OCI-LY1 (cell line): ENCODE measurements around the gene PRPF39.

ENCODE experiments used
- H2AFZ ChIP-seq: fragments of 200-600 bp; sonication (generic), shearing (Covaris generic); 2 replicates; pipeline ENCODE4 v1.6.0; 2014; ENCODE audit warnings: antibody characterized with exemption, mild to moderate bottlenecking, low read length
- H3F3A ChIP-seq: fragments of 200-600 bp; sonication (generic), shearing (Covaris generic); 2 replicates; pipeline ENCODE4 v1.6.0; 2014; ENCODE audit warnings: mild to moderate bottlenecking, antibody characterized with exemption, low read length, moderate library complexity; ENCODE audit not compliant: insufficient read depth
- H3K27ac ChIP-seq: fragments of 200-600 bp; sonication (generic); 2 replicates; pipeline ENCODE4 v1.5.1; 2014; ENCODE audit warnings: low read length, mixed run types, mild to moderate bottlenecking, low read depth; ENCODE audit not compliant: poor library complexity, severe bottlenecking
- H3K27me3 ChIP-seq: fragments of 200-600 bp; sonication (generic); 2 replicates; pipeline ENCODE4 v1.6.0; 2014; ENCODE audit warnings: antibody characterized with exemption, mild to moderate bottlenecking, low read length, moderate library complexity; ENCODE audit not compliant: insufficient read depth
- H3K36me3 ChIP-seq: fragments of 200-600 bp; sonication (generic); 2 replicates; pipeline ENCODE4 v1.6.1; 2014; ENCODE audit warnings: mild to moderate bottlenecking, antibody characterized with exemption, low read length, moderate library complexity, mixed read lengths; ENCODE audit not compliant: insufficient read depth
- H3K4me1 ChIP-seq: fragments of 200-600 bp; sonication (generic); 2 replicates; pipeline ENCODE4 v1.5.1; 2014; ENCODE audit warnings: mild to moderate bottlenecking, low read length, moderate library complexity; ENCODE audit not compliant: insufficient read depth, severe bottlenecking
- H3K4me2 ChIP-seq: fragments of 200-600 bp; sonication (generic), shearing (Covaris generic); 2 replicates; pipeline ENCODE4 v1.6.1; 2014; ENCODE audit warnings: low read length
- H3K4me3 ChIP-seq: fragments of 200-600 bp; sonication (generic); 2 replicates; pipeline ENCODE4 v1.5.1; 2014; ENCODE audit warnings: low read length, low read depth, mild to moderate bottlenecking, mixed read lengths; ENCODE audit not compliant: poor library complexity, severe bottlenecking
- H3K79me2 ChIP-seq: fragments of 200-600 bp; shearing (Covaris generic); 2 replicates; pipeline ENCODE4 v1.6.1; 2016; ENCODE audit warnings: mixed run types, low read length, mixed read lengths; ENCODE audit not compliant: insufficient read depth
- H3K9ac ChIP-seq: fragments of 200-600 bp; sonication (generic), shearing (Covaris generic); 2 replicates; pipeline ENCODE4 v1.6.1; 2014; ENCODE audit warnings: mild to moderate bottlenecking, low read length, mixed read lengths
- H3K9me2 ChIP-seq: fragments of 200-600 bp; sonication (generic), shearing (Covaris generic); 2 replicates; pipeline ENCODE4 v1.6.1; 2014; ENCODE audit warnings: low read depth, mild to moderate bottlenecking, low read length, mixed read lengths
- H3K9me3 ChIP-seq: fragments of 200-600 bp; shearing (Covaris generic); 2 replicates; pipeline ENCODE4 v1.6.1; 2014; ENCODE audit warnings: low read length, mixed read lengths
- H4K20me1 ChIP-seq: fragments of 200-600 bp; sonication (generic), shearing (Covaris generic); 2 replicates; pipeline ENCODE4 v1.6.0; 2016; ENCODE audit warnings: mild to moderate bottlenecking, low read length; ENCODE audit not compliant: insufficient read depth
- CTCF ChIP-seq: fragments of 200-600 bp; sonication (generic), shearing (Covaris generic); IDR thresholded peaks from 2 replicates; pipeline ENCODE4 v1.5.1; 2017; ENCODE audit warnings: mild to moderate bottlenecking, antibody characterized with exemption, low read length, moderate library complexity, mixed read lengths
- EZH2 ChIP-seq: fragments of 200-600 bp; sonication (generic), shearing (Covaris generic); IDR thresholded peaks from 2 replicates; pipeline ENCODE4 v1.8.0; 2017; ENCODE audit warnings: borderline replicate concordance, mixed run types, mild to moderate bottlenecking, antibody characterized with exemption, low read length, moderate library complexity, mixed read lengths

Gene PRPF39

GRCh38 chr14:45118594-45118993 lies 34.7 kb downstream of the PRPF39 start:
- no peak overlapping the region for H2AFZ ChIP-seq
- no peak overlapping the region for H3K4me2 ChIP-seq
- no peak overlapping the region for H3K27ac ChIP-seq
- no peaks in the 10 kb centered on the region for H3K27me3 ChIP-seq
- no peaks in the 10 kb centered on the region for H3F3A ChIP-seq
- no peaks in the 10 kb centered on the region for H4K20me1 ChIP-seq
- H3K36me3 ChIP-seq = peaks cover 97% of the 10 kb centered on the region
- no peaks in the 10 kb centered on the region for H3K9me2 ChIP-seq
- no peak overlapping the region for H3K9ac ChIP-seq
- no peaks in the 10 kb centered on the region for H3K9me3 ChIP-seq
- H3K4me1 ChIP-seq = no peaks in the 10 kb centered on the region
- H3K4me3 ChIP-seq = no peak overlapping the region
- H3K79me2 ChIP-seq = no peaks in the 10 kb centered on the region
- TF ChIP-seq EZH2 (no peak), CTCF (no peak)

- H3K27ac ChIP-seq = no peak overlapping the region
- H3K4me1 ChIP-seq = no peaks in the 10 kb centered on the region
- H3K4me2 ChIP-seq = no peak overlapping the region
- no peaks in the 10 kb centered on the region for H3K9me2 ChIP-seq
- TF ChIP-seq CTCF (no peak), EZH2 (no peak)
- no peaks in the 10 kb centered on the region for H3K27me3 ChIP-seq
- H2AFZ ChIP-seq = no peak overlapping the region
- no peak overlapping the region for H3K4me3 ChIP-seq
- no peaks in the 10 kb centered on the region for H3K79me2 ChIP-seq
- H3K9me3 ChIP-seq = no peaks in the 10 kb centered on the region
- peaks cover 89% of the 10 kb centered on the region for H3K36me3 ChIP-seq
- H3F3A ChIP-seq = no peaks in the 10 kb centered on the region
- H4K20me1 ChIP-seq = no peaks in the 10 kb centered on the region
- no peak overlapping the region for H3K9ac ChIP-seq
Measured at GRCh38 chr14:45120096-45120495, 36.2 kb downstream of the PRPF39 start.

DNA sequence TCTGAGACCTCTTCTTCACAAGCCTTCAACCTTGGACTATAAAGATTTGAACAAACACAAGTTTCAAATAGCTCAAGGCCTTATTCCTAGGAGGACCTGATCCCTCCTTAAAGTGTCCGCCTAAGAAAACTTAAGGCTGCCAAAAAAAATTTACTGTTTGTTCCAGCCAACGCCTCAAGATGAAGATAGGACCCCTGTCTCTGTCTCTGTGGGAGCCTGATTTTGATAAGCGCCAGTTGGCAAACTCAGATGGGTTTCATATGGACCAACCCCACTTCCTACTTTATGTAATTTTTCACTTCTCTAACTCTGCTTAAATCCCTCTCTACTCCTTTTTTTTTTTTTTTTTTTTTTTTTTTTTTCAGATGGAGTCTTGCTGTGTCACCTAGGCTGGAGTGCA lies 39.4 kb downstream of the PRPF39 start:
- Histone ChIP-seq H3K9me2 (no peaks in the 10 kb centered on the region), H3K9ac (no peak overlapping the region), H3K79me2 (no peaks in the 10 kb centered on the region), H3K27me3 (no peaks in the 10 kb centered on the region), H4K20me1 (no peaks in the 10 kb centered on the region), H3F3A (no peaks in the 10 kb centered on the region), H3K9me3 (no peaks in the 10 kb centered on the region), H3K27ac (no peak overlapping the region), H3K4me2 (no peak overlapping the region), H3K36me3 (peaks cover 81% of the 10 kb centered on the region), H2AFZ (no peak overlapping the region), H3K4me1 (no peaks in the 10 kb centered on the region), H3K4me3 (no peak overlapping the region)
- TF ChIP-seq CTCF (no peak), EZH2 (no peak)
